ENCODE measurements around the gene STX3. TPM values are rescaled to one million over a fixed set of nuclear protein-coding genes. Genes with fewer than 3 reads are reported as not detected.

STX3 gene
- total RNA-seq, 1 donor, result 17.9 TPM

DNA sequence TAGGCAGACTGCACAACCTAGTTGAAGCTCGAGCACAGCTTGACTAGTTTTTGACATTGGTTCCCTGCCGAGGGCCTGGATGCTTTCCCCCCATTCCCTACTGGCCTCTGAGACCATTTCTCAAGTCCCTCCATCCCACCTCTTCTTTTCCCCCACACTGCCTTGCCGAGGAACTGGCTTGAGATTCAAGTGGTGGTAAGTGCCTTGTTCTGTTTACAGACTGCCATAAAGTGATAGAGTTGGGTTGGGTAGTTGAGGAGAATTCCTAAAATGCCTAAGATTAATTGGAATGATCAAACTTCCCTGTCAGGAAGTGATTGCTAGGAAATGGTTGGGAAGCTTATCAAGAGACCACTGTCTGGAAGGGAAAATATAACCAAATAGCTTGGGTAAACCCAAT is 39.2 kb downstream of the STX3 start:
- H3K4me3 ChIP-seq (ENCODE audit: low read depth, low read length), result no peak overlapping the region
- TF ChIP-seq, protein P1, sequence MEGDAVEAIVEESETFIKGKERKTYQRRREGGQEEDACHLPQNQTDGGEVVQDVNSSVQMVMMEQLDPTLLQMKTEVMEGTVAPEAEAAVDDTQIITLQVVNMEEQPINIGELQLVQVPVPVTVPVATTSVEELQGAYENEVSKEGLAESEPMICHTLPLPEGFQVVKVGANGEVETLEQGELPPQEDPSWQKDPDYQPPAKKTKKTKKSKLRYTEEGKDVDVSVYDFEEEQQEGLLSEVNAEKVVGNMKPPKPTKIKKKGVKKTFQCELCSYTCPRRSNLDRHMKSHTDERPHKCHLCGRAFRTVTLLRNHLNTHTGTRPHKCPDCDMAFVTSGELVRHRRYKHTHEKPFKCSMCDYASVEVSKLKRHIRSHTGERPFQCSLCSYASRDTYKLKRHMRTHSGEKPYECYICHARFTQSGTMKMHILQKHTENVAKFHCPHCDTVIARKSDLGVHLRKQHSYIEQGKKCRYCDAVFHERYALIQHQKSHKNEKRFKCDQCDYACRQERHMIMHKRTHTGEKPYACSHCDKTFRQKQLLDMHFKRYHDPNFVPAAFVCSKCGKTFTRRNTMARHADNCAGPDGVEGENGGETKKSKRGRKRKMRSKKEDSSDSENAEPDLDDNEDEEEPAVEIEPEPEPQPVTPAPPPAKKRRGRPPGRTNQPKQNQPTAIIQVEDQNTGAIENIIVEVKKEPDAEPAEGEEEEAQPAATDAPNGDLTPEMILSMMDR (IDR thresholded peaks at IDR 0.05; ENCODE audit: insufficient read depth, low read length), result no peak
- DNase-seq (ENCODE audit: low read depth), result no peak

DNA sequence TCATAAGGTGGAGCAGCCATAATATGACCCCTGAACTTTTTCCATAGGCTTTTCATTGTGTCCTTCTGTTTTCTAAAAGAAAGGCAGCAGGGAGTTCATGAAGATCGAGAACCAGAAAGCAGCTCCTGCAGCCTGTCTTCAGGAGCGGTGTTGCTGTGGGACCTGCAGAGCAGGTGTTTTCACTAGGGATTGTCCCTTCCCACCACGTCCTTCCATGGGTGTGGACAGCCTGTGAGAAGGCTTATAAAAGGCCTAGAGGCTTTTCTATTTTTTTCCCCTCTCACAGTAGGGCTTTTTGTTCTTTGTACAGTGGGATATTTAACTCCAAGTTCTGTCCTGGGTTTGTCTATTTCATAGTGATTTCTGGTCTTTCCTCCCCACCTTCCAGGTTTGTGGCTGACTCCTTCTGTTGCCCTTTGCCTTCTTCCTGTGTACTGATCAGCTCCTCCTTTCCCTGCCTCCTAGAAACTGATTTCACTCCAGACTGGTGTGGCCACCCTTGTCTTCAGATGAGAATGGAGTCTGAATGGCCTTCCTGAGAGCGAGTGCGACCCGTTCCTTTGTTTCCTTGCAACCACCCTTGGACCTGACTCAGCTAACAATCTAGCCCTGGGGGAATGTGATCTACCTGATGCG is 45.3 kb downstream of the STX3 start:
- no peak overlapping the region for H3K4me3 ChIP-seq (ENCODE audit: low read depth, low read length)
- TF ChIP-seq, protein P1 (IDR thresholded peaks at IDR 0.05; ENCODE audit: insufficient read depth, low read length), result no peak
- DNase-seq (ENCODE audit: low read depth), result no peak

DNA sequence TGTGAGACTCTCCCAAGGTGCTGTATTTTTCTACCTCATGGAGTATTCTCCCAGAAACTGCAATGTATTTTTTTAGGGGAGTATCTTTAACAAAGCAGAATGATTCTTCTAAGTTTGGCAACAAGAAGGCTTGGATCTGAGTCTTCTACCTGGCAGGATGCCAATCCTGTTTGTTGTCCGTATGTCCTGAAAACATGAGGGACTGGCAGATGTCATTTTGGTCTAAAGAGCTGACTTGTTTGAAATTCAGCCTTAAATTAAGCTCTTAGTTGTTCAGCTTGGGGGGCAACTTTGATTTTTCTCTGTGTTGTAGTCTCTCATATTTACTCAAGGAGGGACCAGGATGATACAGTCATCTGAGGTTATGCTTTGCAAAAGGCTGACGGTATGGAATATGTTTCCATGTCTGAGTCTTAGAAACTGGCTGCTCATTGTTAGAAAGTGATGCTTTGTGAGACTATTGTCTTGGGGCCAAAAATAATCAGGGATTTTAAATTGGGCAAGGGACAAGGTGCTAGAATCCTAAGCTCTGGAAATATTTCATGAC is 46.1 kb downstream of the STX3 start:
- H3K4me3 ChIP-seq (ENCODE audit: low read depth, low read length), result no peak overlapping the region
- no peak for DNase-seq (ENCODE audit: low read depth)
- TF ChIP-seq, protein P1 (IDR thresholded peaks at IDR 0.05; ENCODE audit: insufficient read depth, low read length), result no peak

DNA sequence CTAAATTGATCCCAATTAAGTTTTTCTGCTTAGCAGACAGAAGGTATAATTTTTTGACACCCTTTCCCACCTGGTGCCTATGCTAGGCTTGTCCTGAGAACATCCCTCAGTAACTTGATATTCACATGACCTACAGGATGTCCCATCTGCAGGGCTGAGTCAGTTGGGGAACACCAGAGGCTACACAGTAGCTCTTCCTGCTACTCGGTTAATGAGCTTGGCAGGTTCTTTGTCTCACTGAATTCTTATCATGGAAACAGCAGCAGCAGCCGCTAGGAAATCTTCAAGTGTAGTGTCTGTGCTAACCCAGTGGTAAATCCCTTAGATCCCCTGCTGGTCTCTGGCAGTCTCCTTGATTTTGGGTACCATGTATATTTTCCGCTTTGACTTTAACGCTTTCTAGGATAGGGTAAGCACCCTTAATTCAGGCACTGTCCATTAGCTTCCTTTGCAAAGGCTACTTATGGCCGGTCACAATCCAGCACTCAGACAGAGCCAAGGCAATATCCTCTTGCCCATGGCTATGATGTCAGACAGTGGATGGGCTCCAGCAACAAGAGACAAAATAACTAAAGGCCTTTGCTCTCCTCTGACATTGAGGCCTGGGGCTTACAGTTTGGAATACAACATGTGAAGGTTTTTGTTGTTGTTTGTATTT is 46.9 kb downstream of the STX3 start:
- no peak for DNase-seq (ENCODE audit: low read depth)
- H3K4me3 ChIP-seq (ENCODE audit: low read depth, low read length), result no peak overlapping the region

DNA sequence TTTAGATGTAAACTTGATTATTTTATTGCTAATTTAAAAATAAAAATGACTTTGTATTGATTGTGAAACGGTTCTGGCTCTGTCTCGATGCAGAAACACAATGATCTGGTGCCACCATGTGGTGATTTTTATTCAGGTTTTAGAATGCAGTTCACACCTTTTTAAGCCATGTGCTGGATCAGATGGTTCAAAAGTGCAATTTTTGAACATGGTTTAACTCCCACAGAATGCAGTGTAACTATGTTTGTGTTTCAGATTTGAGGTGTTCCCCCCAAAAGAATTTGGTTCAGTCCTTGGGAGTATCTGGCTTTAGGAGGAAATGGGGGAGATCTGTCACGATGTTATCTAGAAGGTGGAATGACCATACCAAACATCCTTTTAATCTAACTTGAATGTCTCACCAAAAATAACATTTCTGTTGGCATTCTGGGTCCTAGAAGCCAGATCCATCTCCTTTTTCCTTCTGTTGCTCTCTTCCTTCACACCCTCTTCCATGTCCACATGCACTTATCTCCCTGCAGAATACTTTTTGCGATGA is 47.5 kb downstream of the STX3 start:
- TF ChIP-seq, protein P1 (IDR thresholded peaks at IDR 0.05; ENCODE audit: insufficient read depth, low read length), result peak; percentile 58
- no peak overlapping the region for H3K4me3 ChIP-seq (ENCODE audit: low read depth, low read length)
- peak; percentile 74 for DNase-seq (ENCODE audit: low read depth)

More for the DNA sequence above, 46.9 kb downstream of the STX3 start:
- TF ChIP-seq, protein P1 (IDR thresholded peaks at IDR 0.05; ENCODE audit: insufficient read depth, low read length), result no peak

DNA sequence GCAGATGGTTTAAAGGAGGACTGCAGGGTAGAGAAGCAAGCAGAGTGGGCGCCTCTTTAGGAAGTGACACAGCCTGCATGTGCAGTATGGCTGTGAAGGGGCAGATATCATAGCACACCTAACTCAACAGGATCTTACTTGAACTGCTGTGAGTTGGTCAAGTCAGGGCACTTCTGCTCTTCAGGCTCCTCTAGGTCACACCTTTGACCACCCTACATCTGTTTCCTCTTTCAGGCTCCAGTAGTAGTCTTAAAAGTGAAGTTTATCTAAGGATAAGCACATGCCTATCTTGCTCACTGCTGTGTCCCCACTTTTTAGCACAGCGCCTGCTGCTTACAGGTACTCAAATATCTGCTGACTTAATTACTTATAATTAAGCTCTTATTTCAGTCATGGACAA is 48.9 kb downstream of the STX3 start:
- no peak for DNase-seq (ENCODE audit: low read depth)
- no peak overlapping the region for H3K4me3 ChIP-seq (ENCODE audit: low read depth, low read length)
- TF ChIP-seq, protein P1 (IDR thresholded peaks at IDR 0.05; ENCODE audit: insufficient read depth, low read length), result no peak
